Skin of body (tissue), 2 donors: ENCODE measurements around the gene CTDSPL. TPM values are rescaled to one million over a fixed set of nuclear protein-coding genes. Genes with fewer than 3 reads are reported as not detected.

Experiments
- DNase-seq: peaks from one replicate; lab custom pipeline; 2025; lab: John Stamatoyannopoulos, UW
- total RNA-seq: library from RNA; depleted of rRNA; stranded (reverse); fragments of >200 nt; gene quantifications from one replicate; pipeline ENCODE4 v1.2.3, GENCODE V29; 2014

Gene CTDSPL
- total RNA-seq, 1 donor from 2014 or later: 39.3 TPM

- DNase-seq: no peak
These were observed 138.2 kb downstream of the CTDSPL start for GRCh38 chr3:37999836-38000235.

- no peak for DNase-seq
These were observed 138.7 kb downstream of the CTDSPL start for GRCh38 chr3:38000242-38000916.

GRCh38 chr3:38000965-38001455 lies 139.3 kb downstream of the CTDSPL start:
- DNase-seq: no peak

- no peak for DNase-seq
These were observed 139.9 kb downstream of the CTDSPL start for GRCh38 chr3:38001456-38002081.

- DNase-seq: no peak
These were observed 140.7 kb downstream of the CTDSPL start for GRCh38 chr3:38002291-38002876.

GRCh38 chr3:38002940-38003339 lies 141.3 kb downstream of the CTDSPL start:
- no peak for DNase-seq

- no peak for DNase-seq
These were observed 141.7 kb downstream of the CTDSPL start for GRCh38 chr3:38003371-38003816.

GRCh38 chr3:38003817-38004414 lies 142.2 kb downstream of the CTDSPL start:
- DNase-seq: no peak

- DNase-seq: peak; percentile 59
These were observed 142.9 kb downstream of the CTDSPL start for GRCh38 chr3:38004415-38005075.

- DNase-seq: no peak
These were observed 143.7 kb downstream of the CTDSPL start for GRCh38 chr3:38005076-38006020.

- DNase-seq: no peak
These were observed 144.4 kb downstream of the CTDSPL start for GRCh38 chr3:38006031-38006430.

- no peak for DNase-seq
These were observed 144.8 kb downstream of the CTDSPL start for GRCh38 chr3:38006445-38006995.

- no peak for DNase-seq
These were observed 146.0 kb downstream of the CTDSPL start for GRCh38 chr3:38007754-38008090.

GRCh38 chr3:38008191-38008701 lies 146.6 kb downstream of the CTDSPL start:
- no peak for DNase-seq

- no peak for DNase-seq
These were observed 147.4 kb downstream of the CTDSPL start for GRCh38 chr3:38008971-38009580.

GRCh38 chr3:38009807-38010591 lies 148.3 kb downstream of the CTDSPL start:
- DNase-seq: no peak

GRCh38 chr3:38011111-38011510 lies 149.4 kb downstream of the CTDSPL start:
- no peak for DNase-seq

GRCh38 chr3:38015485-38015884 lies 153.8 kb downstream of the CTDSPL start:
- DNase-seq: no peak

GRCh38 chr3:38015984-38016383 lies 154.3 kb downstream of the CTDSPL start:
- DNase-seq: no peak
